ENCODE measurements around the gene SNTG2.
"Not testable (repeated sequence)": the region's sequence is repeated elsewhere in the genome, so short reads cannot be mapped to it uniquely, and the experiment has no call there.

SNTG2 gene

DNA sequence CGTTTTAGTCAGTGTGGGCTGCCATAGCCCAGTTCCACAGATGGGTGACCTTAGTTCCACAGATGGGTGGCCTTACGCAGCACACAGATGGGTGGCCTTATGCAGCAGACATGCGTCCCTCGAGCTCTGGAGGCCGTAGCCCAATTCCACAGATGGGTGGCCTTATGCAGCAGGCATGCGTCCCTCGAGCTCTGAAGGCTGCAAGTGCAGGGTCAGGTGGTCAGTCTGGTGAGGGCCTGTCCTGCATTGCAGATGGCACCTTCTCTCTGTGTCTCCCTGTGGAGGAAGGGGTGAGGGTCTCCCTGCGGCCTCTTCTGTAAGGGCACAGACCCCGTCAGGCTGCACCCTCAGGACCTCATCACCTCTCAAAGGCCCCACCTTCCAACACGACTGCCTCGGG, 273.1 kb downstream of the SNTG2 start:
- DNase-seq (ENCODE audit: low read depth), result no peak
- H3K4me3 ChIP-seq (ENCODE audit: control insufficient read depth, low read depth, low read length), result no peak overlapping the region
- TF ChIP-seq, protein P1, sequence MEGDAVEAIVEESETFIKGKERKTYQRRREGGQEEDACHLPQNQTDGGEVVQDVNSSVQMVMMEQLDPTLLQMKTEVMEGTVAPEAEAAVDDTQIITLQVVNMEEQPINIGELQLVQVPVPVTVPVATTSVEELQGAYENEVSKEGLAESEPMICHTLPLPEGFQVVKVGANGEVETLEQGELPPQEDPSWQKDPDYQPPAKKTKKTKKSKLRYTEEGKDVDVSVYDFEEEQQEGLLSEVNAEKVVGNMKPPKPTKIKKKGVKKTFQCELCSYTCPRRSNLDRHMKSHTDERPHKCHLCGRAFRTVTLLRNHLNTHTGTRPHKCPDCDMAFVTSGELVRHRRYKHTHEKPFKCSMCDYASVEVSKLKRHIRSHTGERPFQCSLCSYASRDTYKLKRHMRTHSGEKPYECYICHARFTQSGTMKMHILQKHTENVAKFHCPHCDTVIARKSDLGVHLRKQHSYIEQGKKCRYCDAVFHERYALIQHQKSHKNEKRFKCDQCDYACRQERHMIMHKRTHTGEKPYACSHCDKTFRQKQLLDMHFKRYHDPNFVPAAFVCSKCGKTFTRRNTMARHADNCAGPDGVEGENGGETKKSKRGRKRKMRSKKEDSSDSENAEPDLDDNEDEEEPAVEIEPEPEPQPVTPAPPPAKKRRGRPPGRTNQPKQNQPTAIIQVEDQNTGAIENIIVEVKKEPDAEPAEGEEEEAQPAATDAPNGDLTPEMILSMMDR (IDR thresholded peaks at IDR 0.05; ENCODE audit: control insufficient read depth, insufficient read depth, low read depth, low read length, missing control alignments), result no peak

- no peak for DNase-seq (ENCODE audit: low read depth)
- no peak overlapping the region for H3K4me3 ChIP-seq (ENCODE audit: control insufficient read depth, low read depth, low read length)
- TF ChIP-seq, protein P1 (IDR thresholded peaks at IDR 0.05; ENCODE audit: control insufficient read depth, insufficient read depth, low read depth, low read length, missing control alignments), result no peak
Measured at GRCh38 chr2:1224901-1225300, 274.3 kb downstream of the SNTG2 start.

DNA sequence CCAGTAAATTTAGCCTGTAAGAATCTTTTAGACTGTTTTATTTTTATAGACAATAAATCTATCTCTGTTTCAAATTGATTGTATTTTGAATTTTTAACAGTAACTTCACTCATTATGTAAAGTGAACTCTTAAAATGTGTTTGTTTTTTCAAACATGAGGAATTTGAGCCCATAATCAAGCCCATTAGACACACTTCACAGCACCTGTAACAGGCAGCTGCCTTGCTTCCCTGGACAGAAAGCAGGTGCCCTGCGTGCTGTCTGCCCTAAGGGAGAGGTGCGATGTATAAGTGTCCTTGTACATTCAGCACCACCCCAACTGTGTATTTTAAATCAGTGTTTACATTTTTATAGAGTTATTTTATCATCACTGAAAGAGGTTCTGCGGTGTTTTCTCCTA, 276.1 kb downstream of the SNTG2 start:
- no peak overlapping the region for H3K4me3 ChIP-seq (ENCODE audit: control insufficient read depth, low read depth, low read length)
- TF ChIP-seq, protein P1 (IDR thresholded peaks at IDR 0.05; ENCODE audit: control insufficient read depth, insufficient read depth, low read depth, low read length, missing control alignments), result no peak
- DNase-seq (ENCODE audit: low read depth), result no peak

- no peak for DNase-seq (ENCODE audit: low read depth)
- H3K4me3 ChIP-seq (ENCODE audit: control insufficient read depth, low read depth, low read length), result no peak overlapping the region
- TF ChIP-seq, protein P1 (IDR thresholded peaks at IDR 0.05; ENCODE audit: control insufficient read depth, insufficient read depth, low read depth, low read length, missing control alignments), result no peak
Measured at GRCh38 chr2:1227274-1227900, 276.7 kb downstream of the SNTG2 start.

DNA sequence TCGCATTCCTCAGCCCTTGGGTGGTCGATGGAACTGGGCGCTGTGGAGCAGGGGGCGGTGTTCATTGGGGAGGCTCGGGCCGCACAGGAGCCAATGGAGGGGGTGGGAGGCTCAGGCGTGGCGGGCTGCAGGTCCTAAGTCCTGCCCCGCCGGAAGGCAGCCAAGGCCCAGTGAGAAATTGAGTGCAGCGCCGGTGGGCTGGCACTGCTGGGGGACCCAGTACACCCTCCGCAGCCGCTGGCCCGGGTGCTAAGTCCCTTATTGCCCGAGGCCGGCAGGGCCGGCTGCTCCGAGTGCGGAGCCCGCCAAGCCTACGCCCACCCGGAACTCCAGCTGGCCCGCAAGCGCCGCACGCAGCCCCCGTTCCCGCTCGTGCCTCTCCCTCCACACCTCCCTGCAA, 278.9 kb downstream of the SNTG2 start:
- not testable (repeated sequence) for H3K4me3 ChIP-seq (ENCODE audit: control insufficient read depth, low read depth, low read length); DNase-seq (ENCODE audit: low read depth)

DNA sequence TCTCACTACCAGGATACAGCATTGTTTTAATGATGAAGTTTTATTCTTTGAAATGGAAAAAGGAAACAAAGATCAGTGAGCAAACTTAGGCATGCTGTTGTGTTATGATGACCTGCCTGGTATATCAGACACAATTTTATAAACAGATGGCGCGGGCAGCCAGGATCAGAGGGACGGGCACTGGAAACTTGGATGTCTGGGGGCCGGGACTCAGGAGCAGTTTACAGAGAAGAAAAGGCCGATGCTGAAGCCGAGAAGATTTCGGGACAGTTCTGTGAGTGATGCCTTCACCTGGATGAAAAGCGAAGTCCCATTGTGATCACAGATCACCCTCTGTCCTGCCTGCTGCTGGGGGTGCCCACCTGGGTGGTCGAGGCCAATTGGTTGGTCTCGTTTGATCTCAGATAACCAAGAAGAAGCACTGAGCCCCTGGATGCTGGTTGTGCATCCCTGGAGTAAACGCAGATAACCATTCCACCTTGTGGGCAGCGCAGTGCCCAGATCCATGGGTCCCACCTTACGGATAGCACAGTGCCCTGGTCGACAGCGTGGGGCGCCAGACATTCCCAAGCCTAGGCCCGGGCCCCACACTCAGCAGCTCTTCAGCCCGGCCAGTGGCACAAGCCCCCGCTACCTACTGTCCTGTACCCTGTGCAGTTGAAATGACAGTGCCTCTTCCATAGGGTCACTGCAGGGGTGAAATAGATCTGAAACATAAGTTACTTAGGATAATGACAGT, 279.7 kb downstream of the SNTG2 start:
- H3K4me3 ChIP-seq (ENCODE audit: control insufficient read depth, low read depth, low read length), result no peak overlapping the region
- TF ChIP-seq, protein P1 (IDR thresholded peaks at IDR 0.05; ENCODE audit: control insufficient read depth, insufficient read depth, low read depth, low read length, missing control alignments), result no peak
- DNase-seq (ENCODE audit: low read depth), result no peak

GRCh38 chr2:1231466-1232063, 280.9 kb downstream of the SNTG2 start:
- DNase-seq (ENCODE audit: low read depth), result no peak
- TF ChIP-seq, protein P1 (IDR thresholded peaks at IDR 0.05; ENCODE audit: control insufficient read depth, insufficient read depth, low read depth, low read length, missing control alignments), result no peak
- H3K4me3 ChIP-seq (ENCODE audit: control insufficient read depth, low read depth, low read length), result no peak overlapping the region

All from AG09309 (cell line).